Measurements from ENCODE around the gene GRSF1.

GRSF1 gene

DNA sequence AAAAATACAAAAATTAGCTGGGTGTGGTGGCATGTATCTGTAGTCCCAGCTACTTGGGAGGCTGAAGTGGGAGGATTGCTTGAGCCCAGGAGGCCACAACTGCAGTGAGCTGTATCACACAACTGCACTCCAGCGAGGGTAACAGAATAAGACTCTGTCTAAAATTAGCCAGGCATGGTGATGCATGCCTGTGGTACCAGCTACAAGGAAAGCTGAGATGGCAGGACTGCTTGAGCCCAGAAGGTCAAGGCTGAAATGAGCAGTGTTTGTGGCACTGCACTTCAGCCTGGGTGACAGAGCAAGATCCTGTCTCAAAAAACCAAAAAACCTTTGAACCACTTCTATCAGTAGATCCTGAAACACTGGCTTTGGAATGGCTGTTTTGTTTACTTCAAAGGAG, 10.2 kb downstream of the GRSF1 start:
- Histone ChIP-seq H3K27me3 (ENCODE audit: control insufficient read depth in 3 of 3, insufficient read depth in 3 of 3, low read depth in 1 of 3, low read length in 3 of 3) (no peaks in the 10 kb centered on the region), H4K8ac (ENCODE audit: low read depth, low read length) (no peak overlapping the region), H3K14ac (ENCODE audit: low read length) (no peak overlapping the region), H4K91ac (ENCODE audit: low read depth, low read length, poor library complexity) (no peak overlapping the region), H3K27ac (replicated peaks; ENCODE audit: low read length) (no peak overlapping the region), H3K79me1 (ENCODE audit: low read depth, low read length) (peaks cover 1% of the 10 kb centered on the region), H3K4me1 (ENCODE audit: control insufficient read depth in 2 of 2, insufficient read depth in 1 of 2, low read depth in 1 of 2, low read length in 2 of 2) (no peaks in the 10 kb centered on the region), H2BK5ac (ENCODE audit: low read length) (no peak overlapping the region), H2AFZ (ENCODE audit: low read length) (no peak overlapping the region), H3K36me3 (replicated peaks in 1 of 2; ENCODE audit: control insufficient read depth in 2 of 2, insufficient read depth in 2 of 2, low read length in 2 of 2) (peaks cover 24 to 96% of the 10 kb centered on the region in 2 donors), H3K23ac (ENCODE audit: low read depth, low read length, poor library complexity) (no peak overlapping the region), H3K9me3 (replicated peaks in 1 of 2; ENCODE audit: control insufficient read depth in 2 of 2, insufficient read depth in 1 of 2, low read depth in 1 of 2, low read length in 2 of 2) (no peaks in the 10 kb centered on the region), H3K4me3 (ENCODE audit: low read length in 2 of 2) (no peak overlapping the region), H3K9ac (ENCODE audit: low read depth, low read length, poor library complexity) (no peak overlapping the region), H3K4ac (ENCODE audit: low read length) (no peak overlapping the region), H2AK5ac (ENCODE audit: low read depth, low read length) (no peak overlapping the region), H3K4me2 (ENCODE audit: insufficient read depth, low read length, poor library complexity, severe bottlenecking) (no peak overlapping the region), H2BK12ac (ENCODE audit: low read length) (no peak overlapping the region), H2BK120ac (ENCODE audit: low read depth, low read length) (no peak overlapping the region), H3K18ac (ENCODE audit: low read length) (no peak overlapping the region), H2BK15ac (ENCODE audit: low read length) (no peak overlapping the region)
- no CpG with 5 or more reads among the region's 1 CpG for WGBS, 2 donors (ENCODE audit: extremely low coverage in 2 of 2, insufficient read length in 2 of 2, insufficient replicate concordance in 1 of 2)
- no peak for DNase-seq (ENCODE audit: low spot score)

GRCh38 chr4:70829015-70829414, 10.7 kb downstream of the GRSF1 start:
- no peak for DNase-seq (ENCODE audit: low spot score)
- H3K9ac ChIP-seq (ENCODE audit: low read depth, low read length, poor library complexity) = no peak overlapping the region
- no peak overlapping the region for H2BK15ac ChIP-seq (ENCODE audit: low read length)
- H3K36me3 ChIP-seq (replicated peaks in 1 of 2; ENCODE audit: control insufficient read depth in 2 of 2, insufficient read depth in 2 of 2, low read length in 2 of 2) = peaks cover 24 to 96% of the 10 kb centered on the region in 2 donors
- no peak overlapping the region for H2AK5ac ChIP-seq (ENCODE audit: low read depth, low read length)
- H3K27ac ChIP-seq (replicated peaks; ENCODE audit: low read length) = no peak overlapping the region
- no peak overlapping the region for H3K4me3 ChIP-seq (ENCODE audit: low read length in 2 of 2)
- H2BK5ac ChIP-seq (ENCODE audit: low read length) = no peak overlapping the region
- H2BK12ac ChIP-seq (ENCODE audit: low read length) = no peak overlapping the region
- no peaks in the 10 kb centered on the region for H3K4me1 ChIP-seq (ENCODE audit: control insufficient read depth in 2 of 2, insufficient read depth in 1 of 2, low read depth in 1 of 2, low read length in 2 of 2)
- H3K4ac ChIP-seq (ENCODE audit: low read length) = no peak overlapping the region
- no peaks in the 10 kb centered on the region for H3K27me3 ChIP-seq (ENCODE audit: control insufficient read depth in 3 of 3, insufficient read depth in 3 of 3, low read depth in 1 of 3, low read length in 3 of 3)
- H4K91ac ChIP-seq (ENCODE audit: low read depth, low read length, poor library complexity) = no peak overlapping the region
- H3K18ac ChIP-seq (ENCODE audit: low read length) = no peak overlapping the region
- H3K4me2 ChIP-seq (ENCODE audit: insufficient read depth, low read length, poor library complexity, severe bottlenecking) = no peak overlapping the region
- H2AFZ ChIP-seq (ENCODE audit: low read length) = no peak overlapping the region
- H3K79me1 ChIP-seq (ENCODE audit: low read depth, low read length) = peaks cover 1% of the 10 kb centered on the region
- H3K14ac ChIP-seq (ENCODE audit: low read length) = no peak overlapping the region
- no peak overlapping the region for H3K23ac ChIP-seq (ENCODE audit: low read depth, low read length, poor library complexity)
- H4K8ac ChIP-seq (ENCODE audit: low read depth, low read length) = no peak overlapping the region
- WGBS, 2 donors (ENCODE audit: extremely low coverage in 2 of 2, insufficient read length in 2 of 2, insufficient replicate concordance in 1 of 2) = no CpG with 5 or more reads among the region's 3 CpGs
- H2BK120ac ChIP-seq (ENCODE audit: low read depth, low read length) = no peak overlapping the region
- H3K9me3 ChIP-seq (replicated peaks in 1 of 2; ENCODE audit: control insufficient read depth in 2 of 2, insufficient read depth in 1 of 2, low read depth in 1 of 2, low read length in 2 of 2) = no peaks in the 10 kb centered on the region

- no peak overlapping the region for H3K4me2 ChIP-seq (ENCODE audit: insufficient read depth, low read length, poor library complexity, severe bottlenecking)
- H3K27me3 ChIP-seq (ENCODE audit: control insufficient read depth in 3 of 3, insufficient read depth in 3 of 3, low read depth in 1 of 3, low read length in 3 of 3) = no peaks in the 10 kb centered on the region
- no peak overlapping the region for H3K4me3 ChIP-seq (ENCODE audit: low read length in 2 of 2)
- no peak overlapping the region for H3K14ac ChIP-seq (ENCODE audit: low read length)
- H4K8ac ChIP-seq (ENCODE audit: low read depth, low read length) = no peak overlapping the region
- H2BK120ac ChIP-seq (ENCODE audit: low read depth, low read length) = no peak overlapping the region
- no peaks in the 10 kb centered on the region for H3K9me3 ChIP-seq (replicated peaks in 1 of 2; ENCODE audit: control insufficient read depth in 2 of 2, insufficient read depth in 1 of 2, low read depth in 1 of 2, low read length in 2 of 2)
- WGBS, 2 donors (ENCODE audit: extremely low coverage in 2 of 2, insufficient read length in 2 of 2, insufficient replicate concordance in 1 of 2) = no CpG with 5 or more reads among the region's 3 CpGs
- peaks cover 6 to 73% of the 10 kb centered on the region in 2 donors for H3K36me3 ChIP-seq (replicated peaks in 1 of 2; ENCODE audit: control insufficient read depth in 2 of 2, insufficient read depth in 2 of 2, low read length in 2 of 2)
- no peak overlapping the region for H2BK12ac ChIP-seq (ENCODE audit: low read length)
- H3K4me1 ChIP-seq (ENCODE audit: control insufficient read depth in 2 of 2, insufficient read depth in 1 of 2, low read depth in 1 of 2, low read length in 2 of 2) = no peaks in the 10 kb centered on the region
- no peak overlapping the region for H3K9ac ChIP-seq (ENCODE audit: low read depth, low read length, poor library complexity)
- H2BK15ac ChIP-seq (ENCODE audit: low read length) = no peak overlapping the region
- no peaks in the 10 kb centered on the region for H3K79me1 ChIP-seq (ENCODE audit: low read depth, low read length)
- H2AFZ ChIP-seq (ENCODE audit: low read length) = no peak overlapping the region
- H3K23ac ChIP-seq (ENCODE audit: low read depth, low read length, poor library complexity) = no peak overlapping the region
- no peak for DNase-seq (ENCODE audit: low spot score)
- H3K27ac ChIP-seq (replicated peaks; ENCODE audit: low read length) = no peak overlapping the region
- no peak overlapping the region for H2AK5ac ChIP-seq (ENCODE audit: low read depth, low read length)
- H3K4ac ChIP-seq (ENCODE audit: low read length) = no peak overlapping the region
- H2BK5ac ChIP-seq (ENCODE audit: low read length) = no peak overlapping the region
- no peak overlapping the region for H4K91ac ChIP-seq (ENCODE audit: low read depth, low read length, poor library complexity)
- no peak overlapping the region for H3K18ac ChIP-seq (ENCODE audit: low read length)
These were observed 20.8 kb downstream of the GRSF1 start for GRCh38 chr4:70818921-70819320.

GRCh38 chr4:70818173-70818855, 21.4 kb downstream of the GRSF1 start:
- H3K36me3 ChIP-seq (replicated peaks in 1 of 2; ENCODE audit: control insufficient read depth in 2 of 2, insufficient read depth in 2 of 2, low read length in 2 of 2) = peaks cover 3 to 67% of the 10 kb centered on the region in 2 donors
- H2BK120ac ChIP-seq (ENCODE audit: low read depth, low read length) = no peak overlapping the region
- H3K27me3 ChIP-seq (ENCODE audit: control insufficient read depth in 3 of 3, insufficient read depth in 3 of 3, low read depth in 1 of 3, low read length in 3 of 3) = no peaks in the 10 kb centered on the region
- no peak overlapping the region for H4K8ac ChIP-seq (ENCODE audit: low read depth, low read length)
- H3K79me1 ChIP-seq (ENCODE audit: low read depth, low read length) = no peaks in the 10 kb centered on the region
- H3K4me3 ChIP-seq (ENCODE audit: low read length in 2 of 2) = no peak overlapping the region
- no peak overlapping the region for H3K4ac ChIP-seq (ENCODE audit: low read length)
- no peak overlapping the region for H3K14ac ChIP-seq (ENCODE audit: low read length)
- no peak overlapping the region for H3K4me2 ChIP-seq (ENCODE audit: insufficient read depth, low read length, poor library complexity, severe bottlenecking)
- no CpG with 5 or more reads among the region's 5 CpGs for WGBS, 2 donors (ENCODE audit: extremely low coverage in 2 of 2, insufficient read length in 2 of 2, insufficient replicate concordance in 1 of 2)
- no peak overlapping the region for H2AK5ac ChIP-seq (ENCODE audit: low read depth, low read length)
- H4K91ac ChIP-seq (ENCODE audit: low read depth, low read length, poor library complexity) = no peak overlapping the region
- H3K27ac ChIP-seq (replicated peaks; ENCODE audit: low read length) = no peak overlapping the region
- no peak overlapping the region for H3K9ac ChIP-seq (ENCODE audit: low read depth, low read length, poor library complexity)
- H2BK15ac ChIP-seq (ENCODE audit: low read length) = no peak overlapping the region
- no peak overlapping the region for H2BK5ac ChIP-seq (ENCODE audit: low read length)
- no peak overlapping the region for H3K18ac ChIP-seq (ENCODE audit: low read length)
- H2AFZ ChIP-seq (ENCODE audit: low read length) = no peak overlapping the region
- no peak for DNase-seq (ENCODE audit: low spot score)
- H3K9me3 ChIP-seq (replicated peaks in 1 of 2; ENCODE audit: control insufficient read depth in 2 of 2, insufficient read depth in 1 of 2, low read depth in 1 of 2, low read length in 2 of 2) = no peaks in the 10 kb centered on the region
- H3K23ac ChIP-seq (ENCODE audit: low read depth, low read length, poor library complexity) = no peak overlapping the region
- H3K4me1 ChIP-seq (ENCODE audit: control insufficient read depth in 2 of 2, insufficient read depth in 1 of 2, low read depth in 1 of 2, low read length in 2 of 2) = no peaks in the 10 kb centered on the region
- H2BK12ac ChIP-seq (ENCODE audit: low read length) = no peak overlapping the region
